Ishikawa (cell line): ENCODE data around the gene GLIS2.

ENCODE experiments used
- CEBPB ChIP-seq: IDR thresholded peaks from 2 replicates; pipeline ENCODE4 v1.6.1; 2012
- CREB1 ChIP-seq: IDR thresholded peaks from 2 replicates; pipeline ENCODE4 v1.6.1; 2012; ENCODE audit warnings: low read depth
- EGR1 ChIP-seq: IDR thresholded peaks from 2 replicates; pipeline ENCODE4 v1.6.1; 2012
- EP300 ChIP-seq: IDR thresholded peaks from 2 replicates; pipeline ENCODE4 v1.6.1; 2012; ENCODE audit warnings: borderline replicate concordance
- FOXM1 ChIP-seq: IDR thresholded peaks from 2 replicates; pipeline ENCODE4 v1.6.1; 2012; ENCODE audit warnings: low read depth, borderline replicate concordance
- NFIC ChIP-seq: IDR thresholded peaks from 2 replicates; pipeline ENCODE4 v1.6.1; 2012
- RAD21 ChIP-seq: IDR thresholded peaks from 2 replicates; pipeline ENCODE4 v1.6.1; 2012; ENCODE audit warnings: low read depth
- REST ChIP-seq: IDR thresholded peaks from 2 replicates; pipeline ENCODE4 v1.6.1; 2012; ENCODE audit warnings: low read depth, mild to moderate bottlenecking
- TAF1 ChIP-seq: IDR thresholded peaks from 2 replicates; pipeline ENCODE4 v1.6.1; 2012; ENCODE audit warnings: low read depth, mild to moderate bottlenecking
- TCF12 ChIP-seq: IDR thresholded peaks from 2 replicates; pipeline ENCODE4 v1.6.1; 2012; ENCODE audit warnings: low read depth
- TEAD4 ChIP-seq: IDR thresholded peaks from 2 replicates; pipeline ENCODE4 v1.6.1; 2012
- USF1 ChIP-seq: IDR thresholded peaks from 2 replicates; pipeline ENCODE4 v1.6.1; 2012
- YY1 ChIP-seq: IDR thresholded peaks from 2 replicates; pipeline ENCODE4 v1.6.1; 2012; ENCODE audit warnings: low read depth
- ZBTB7A ChIP-seq: IDR thresholded peaks from 2 replicates; pipeline ENCODE4 v1.6.1; 2012; ENCODE audit warnings: low read depth
- TF ChIP-seq, protein P1 (sequence below): IDR thresholded peaks from 2 replicates; pipeline ENCODE4 v1.6.1; 2012

GLIS2 gene

GRCh38 chr16:4280625-4281024, 35.2 kb upstream of the GLIS2 start:
- TF ChIP-seq YY1 (no peak), TCF12 (no peak), REST (no peak), USF1 (no peak), EGR1 (no peak), CREB1 (no peak), TEAD4 (no peak)
- TF ChIP-seq, protein P1, sequence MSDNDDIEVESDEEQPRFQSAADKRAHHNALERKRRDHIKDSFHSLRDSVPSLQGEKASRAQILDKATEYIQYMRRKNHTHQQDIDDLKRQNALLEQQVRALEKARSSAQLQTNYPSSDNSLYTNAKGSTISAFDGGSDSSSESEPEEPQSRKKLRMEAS = no peak

- TF ChIP-seq USF1 (no peak), TAF1 (no peak), EGR1 (no peak), CREB1 (no peak), TCF12 (no peak), ZBTB7A (no peak), CEBPB (no peak), RAD21 (no peak), FOXM1 (no peak), EP300 (no peak), TEAD4 (no peak), NFIC (no peak), REST (no peak)
- TF ChIP-seq, protein P1 = no peak
Measured at GRCh38 chr16:4283441-4283840, 32.4 kb upstream of the GLIS2 start.

DNA sequence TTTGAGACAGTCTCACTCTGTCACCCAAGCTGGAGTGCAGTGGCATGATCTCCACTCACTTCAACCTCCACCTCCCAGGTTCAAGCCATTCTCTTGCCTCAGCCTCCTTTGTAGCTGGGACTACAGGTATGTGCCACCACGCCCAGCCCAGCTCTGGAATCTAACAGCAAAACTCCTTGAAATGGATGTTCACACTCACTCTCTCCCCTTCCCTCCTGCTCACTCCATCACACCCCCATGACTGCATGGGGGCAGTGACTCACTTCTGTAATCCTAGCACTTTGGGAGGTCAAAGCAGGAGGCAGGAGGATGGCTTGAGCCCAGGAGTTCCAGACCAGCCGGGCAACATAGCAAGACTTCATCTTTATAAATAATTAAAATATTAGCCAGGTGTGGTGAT, 31.9 kb upstream of the GLIS2 start:
- TF ChIP-seq ZBTB7A (no peak), EGR1 (no peak), CEBPB (no peak), TEAD4 (peak; percentile 38; the same call in 1 of the 2 replicates)

- TF ChIP-seq, protein P1 = no peak
- TF ChIP-seq EGR1 = no peak
- no peak for TF ChIP-seq TAF1
- no peak for TF ChIP-seq CREB1
Measured at GRCh38 chr16:4285167-4285566, 30.7 kb upstream of the GLIS2 start.

GRCh38 chr16:4288148-4288921, 27.5 kb upstream of the GLIS2 start:
- TF ChIP-seq ZBTB7A (peak; percentile 83), REST (no peak), RAD21 (peak; percentile 94)
- TF ChIP-seq, protein P1 = 0 out of 2 replicates have a peak, but pooled peaks have one; percentile 20
